Measurements from ENCODE around the gene GRAMD1A.
"Not testable (repeated sequence)": the region's sequence is repeated elsewhere in the genome, so short reads cannot be mapped to it uniquely, and the experiment has no call there.

Gene GRAMD1A

DNA sequence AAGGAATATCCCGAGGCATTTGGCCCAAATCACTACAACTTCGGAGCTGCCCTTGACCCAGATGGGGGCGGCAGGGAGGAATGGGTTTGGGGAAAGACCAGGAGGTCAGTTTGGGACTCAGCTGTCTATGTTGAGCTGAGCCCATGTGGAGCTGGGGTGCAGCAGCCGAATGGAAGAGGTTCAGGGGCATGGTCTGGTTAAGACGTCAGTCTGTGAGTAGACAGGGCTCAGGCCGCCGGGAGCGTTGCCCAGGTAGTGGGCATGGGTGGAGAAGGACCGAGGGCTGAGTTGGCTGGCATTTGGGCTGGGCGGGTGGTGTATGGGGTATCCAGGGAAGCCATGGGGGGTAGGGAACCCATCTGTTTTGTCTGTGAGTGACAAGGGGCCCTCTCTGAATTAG is 20.9 kb downstream of the GRAMD1A start:
- no peak for DNase-seq (ENCODE audit: low read depth)

- no peak for DNase-seq (ENCODE audit: low read depth)
Observed at GRCh38 chr19:35021596-35021995, 21.5 kb downstream of the GRAMD1A start.

GRCh38 chr19:35022460-35022859 is 22.3 kb downstream of the GRAMD1A start:
- no peak for DNase-seq (ENCODE audit: low read depth)

- DNase-seq (ENCODE audit: low read depth) = no peak
Observed at GRCh38 chr19:35023428-35023827, 23.3 kb downstream of the GRAMD1A start.

DNA sequence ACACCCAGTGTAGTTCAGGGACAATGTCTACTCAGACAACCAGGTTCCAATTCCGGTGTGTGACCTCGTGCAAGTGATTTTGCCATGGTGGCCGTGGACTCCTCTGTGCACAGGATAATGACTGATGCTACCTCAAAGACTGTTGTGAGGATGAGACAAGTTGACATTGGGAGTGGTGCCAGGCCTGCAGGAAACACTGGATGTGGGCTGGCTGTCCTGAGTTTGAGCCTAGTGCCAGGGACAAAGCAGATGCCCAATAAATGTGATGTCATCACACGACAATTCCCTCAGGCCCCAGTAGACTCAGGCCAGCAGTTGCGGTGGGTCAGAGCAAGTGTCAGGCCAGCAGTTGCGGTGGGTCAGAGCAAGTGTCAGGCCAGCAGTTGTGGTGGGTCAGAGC is 24.0 kb downstream of the GRAMD1A start:
- no peak for DNase-seq (ENCODE audit: low read depth)

DNA sequence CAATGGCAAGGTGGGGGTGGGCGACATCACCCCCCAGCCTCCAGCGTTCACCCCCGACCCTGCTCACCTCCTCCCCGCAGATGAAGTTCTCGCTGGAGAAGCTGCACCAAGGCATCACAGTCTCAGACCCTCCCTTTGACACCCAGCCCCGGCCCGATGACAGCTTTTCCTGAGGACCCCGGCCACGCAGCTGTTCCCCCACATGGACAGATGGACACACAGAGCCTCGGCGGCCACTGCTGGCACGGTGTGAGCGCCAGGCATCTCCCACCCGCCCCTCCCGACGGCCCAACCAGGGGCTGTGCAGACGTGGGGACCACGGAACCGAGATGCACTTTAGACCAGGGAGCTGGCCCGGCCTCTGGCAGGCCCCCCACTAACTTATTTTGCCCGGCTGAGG is 25.8 kb downstream of the GRAMD1A start:
- DNase-seq (ENCODE audit: low read depth) = no peak

DNA sequence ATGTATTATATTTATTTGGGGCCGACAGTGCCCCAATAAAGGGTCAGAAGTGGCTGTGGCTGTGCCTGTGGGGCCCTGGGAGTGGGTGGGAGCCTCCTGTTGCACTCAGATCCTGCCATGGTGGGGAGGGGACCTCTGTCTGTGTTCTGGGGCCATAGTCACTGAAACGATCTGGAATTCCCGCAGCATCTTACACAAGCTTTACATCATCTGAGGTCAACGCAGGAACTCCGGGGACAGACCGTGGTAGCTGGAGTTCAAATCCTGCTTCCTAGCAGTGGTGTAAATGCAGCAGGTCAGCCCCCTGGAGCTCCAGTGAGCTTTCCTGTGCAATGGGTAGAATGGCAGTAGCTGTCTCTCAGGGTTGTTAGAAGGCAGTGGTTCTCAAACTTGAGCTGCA is 26.3 kb downstream of the GRAMD1A start:
- DNase-seq (ENCODE audit: low read depth) = no peak

DNA sequence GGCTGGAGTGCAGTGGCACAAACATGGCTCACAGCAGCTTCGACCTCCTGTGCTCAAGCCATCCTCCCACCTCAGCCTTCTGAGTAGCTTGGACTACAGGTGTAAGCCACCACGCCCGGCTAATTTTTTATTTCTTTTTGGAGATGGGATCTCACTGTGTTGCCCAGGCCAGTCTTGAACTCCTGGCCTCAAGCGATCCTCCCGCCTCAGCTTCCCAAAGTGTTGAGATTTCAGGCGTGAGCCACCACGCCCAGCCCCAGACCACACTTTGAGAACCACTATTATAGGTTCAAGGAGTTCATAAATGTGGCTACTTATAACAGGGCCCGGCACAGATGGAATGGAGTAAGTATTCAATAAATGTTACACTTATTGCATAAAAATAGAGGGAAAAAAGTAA is 26.9 kb downstream of the GRAMD1A start:
- no peak for DNase-seq (ENCODE audit: low read depth)

- DNase-seq (ENCODE audit: low read depth) = no peak
Observed at GRCh38 chr19:35027851-35028599, 27.9 kb downstream of the GRAMD1A start.

- not testable (repeated sequence) for DNase-seq (ENCODE audit: low read depth)
Observed at GRCh38 chr19:35028600-35028885, 28.4 kb downstream of the GRAMD1A start.

- not testable (repeated sequence) for DNase-seq (ENCODE audit: low read depth)
Observed at GRCh38 chr19:35029275-35029736, 29.2 kb downstream of the GRAMD1A start.

DNA sequence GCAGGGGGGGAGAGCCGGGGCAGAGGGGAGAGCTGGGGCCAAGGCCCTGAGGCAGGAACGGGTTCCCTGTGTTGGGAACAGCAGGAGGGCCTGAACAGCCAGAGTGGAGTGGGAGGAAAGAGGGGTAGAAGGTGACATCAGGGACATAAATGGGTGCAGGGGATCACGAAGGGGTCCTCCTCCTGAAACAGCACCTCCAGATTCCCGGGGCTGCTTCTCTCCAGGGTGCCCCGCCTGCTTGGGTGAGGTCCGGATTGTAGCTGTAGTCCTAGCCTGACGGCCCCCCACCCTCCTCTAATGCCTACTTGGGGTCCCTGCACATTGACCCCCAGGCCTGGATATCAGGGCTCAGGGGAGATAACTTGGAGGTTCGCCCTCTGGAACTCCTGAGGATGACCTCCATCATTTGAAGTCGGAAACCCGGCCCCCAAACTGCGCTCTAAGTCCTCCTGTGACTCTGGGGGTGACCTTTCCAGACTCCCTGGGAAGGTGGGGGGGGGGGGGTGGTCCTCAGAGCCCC is 29.7 kb downstream of the GRAMD1A start:
- no peak for DNase-seq (ENCODE audit: low read depth)

DNA sequence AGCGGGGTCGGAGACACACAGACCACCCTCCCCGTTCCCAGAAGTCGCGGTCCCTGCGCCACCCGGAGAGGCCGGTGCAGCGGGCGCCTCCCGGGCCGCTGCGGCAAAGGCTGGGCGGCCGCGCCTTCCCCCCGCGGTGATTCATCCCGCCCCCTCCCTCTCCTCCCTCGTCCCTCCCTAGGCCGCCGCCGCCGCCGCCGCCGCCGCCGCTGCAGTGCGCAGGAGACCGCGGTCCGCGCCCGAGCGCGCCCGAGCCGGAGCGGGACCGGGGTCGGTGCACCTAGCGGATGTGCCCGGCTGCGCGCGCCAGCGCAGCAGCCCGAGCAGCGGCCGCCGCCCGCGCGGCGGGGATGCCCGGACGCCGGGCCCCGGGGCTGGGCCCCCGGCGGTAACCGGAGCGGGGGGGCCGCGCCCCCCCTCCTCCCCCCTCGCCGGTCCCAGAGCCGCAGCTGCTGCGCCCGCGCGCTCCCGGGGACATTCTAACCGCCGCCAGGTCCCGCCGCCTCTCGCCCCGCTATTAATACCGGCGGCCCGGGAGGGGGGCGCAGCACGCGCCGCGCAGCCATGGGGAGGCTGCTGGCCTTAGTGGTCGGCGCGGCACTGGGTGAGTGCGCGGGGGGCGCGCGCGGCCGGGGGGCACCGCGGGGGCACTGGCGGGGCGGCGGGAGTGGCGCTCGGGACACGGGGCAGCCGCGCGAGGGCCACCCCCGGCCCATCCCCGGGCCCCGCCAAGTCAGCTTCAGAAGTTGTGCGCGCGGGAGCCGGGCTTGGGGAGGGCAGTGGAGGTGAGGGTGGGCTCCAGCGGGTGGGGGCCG is 30.3 kb downstream of the GRAMD1A start, which contains the start of gene SCN1B:
Gene SCN1B, plus strand, starts transcription at position 214 of the 815 bp plus-strand sequence. Its CDS starts 351 bp downstream, at position 565.
- DNase-seq (ENCODE audit: low read depth) = no peak

GRCh38 chr19:35031072-35031881 is 31.2 kb downstream of the GRAMD1A start:
- no peak for DNase-seq (ENCODE audit: low read depth)

DNA sequence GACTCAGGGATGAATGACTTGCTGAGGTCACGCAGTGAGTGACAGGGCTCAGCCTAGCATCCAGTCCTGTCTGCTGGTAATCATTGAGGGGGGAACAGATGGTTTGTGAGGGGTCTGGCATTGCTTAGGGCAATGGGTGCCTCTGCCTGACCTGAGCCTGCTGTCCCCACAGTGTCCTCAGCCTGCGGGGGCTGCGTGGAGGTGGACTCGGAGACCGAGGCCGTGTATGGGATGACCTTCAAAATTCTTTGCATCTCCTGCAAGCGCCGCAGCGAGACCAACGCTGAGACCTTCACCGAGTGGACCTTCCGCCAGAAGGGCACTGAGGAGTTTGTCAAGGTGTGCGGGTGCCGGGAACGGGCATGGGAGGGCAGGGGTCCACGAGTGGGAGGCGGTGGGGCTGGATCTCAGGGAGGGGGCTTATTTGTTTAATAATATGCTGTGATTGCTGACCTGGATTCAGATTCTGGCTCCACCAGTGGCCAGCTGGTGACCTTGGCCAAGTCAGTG is 32.3 kb downstream of the GRAMD1A start:
- DNase-seq (ENCODE audit: low read depth) = no peak

- DNase-seq (ENCODE audit: low read depth) = no peak
Observed at GRCh38 chr19:35033067-35034004, 33.2 kb downstream of the GRAMD1A start.

GRCh38 chr19:35034005-35034502 is 33.9 kb downstream of the GRAMD1A start:
- no peak for DNase-seq (ENCODE audit: low read depth)

- no peak for DNase-seq (ENCODE audit: low read depth)
Observed at GRCh38 chr19:35034588-35035382, 34.7 kb downstream of the GRAMD1A start.

GRCh38 chr19:35037716-35038622 is 37.8 kb downstream of the GRAMD1A start:
- DNase-seq (ENCODE audit: low read depth) = no peak

Measured in HS-27A (cell line).